Transverse colon (tissue), 4 donors: Measurements from ENCODE around the gene NENF. TPM values are rescaled to one million over a fixed set of nuclear protein-coding genes. Genes with fewer than 3 reads are reported as not detected.

Experiments used
- DNase-seq: peaks from one replicate; pipeline ENCODE4 v3.0.0-alpha.2; 2019
- H3K27ac ChIP-seq, 4 donors: fragments of 200-600 bp; sonication (generic); 2 replicates each; pipeline ENCODE4 v1.5.1; 2016 to 2018; ENCODE audit warnings: inconsistent platforms in 4 of 4
- H3K27me3 ChIP-seq: fragments of 200-600 bp; sonication (generic); 2 replicates; pipeline ENCODE4 v1.5.1; 2017; ENCODE audit warnings: inconsistent platforms
- H3K36me3 ChIP-seq, 4 donors: fragments of 200-600 bp; sonication (generic); 2 replicates each; pipeline ENCODE4 v1.5.1; 2017 to 2019; ENCODE audit warnings: inconsistent platforms in 4 of 4
- H3K4me1 ChIP-seq, 4 donors: fragments of 200-600 bp; sonication (generic); 2 replicates each; pipeline ENCODE4 v1.5.1; 2017 to 2020; ENCODE audit warnings: inconsistent platforms in 4 of 4
- H3K4me3 ChIP-seq, 4 donors: fragments of 200-600 bp; sonication (generic); 1 replicate in 1 of 4; 2 replicates in 3 of 4; pipeline versions ENCODE4 v1.5.1 to v1.6.1; 2017 to 2019; ENCODE audit warnings: inconsistent platforms in 4 of 4
- H3K9me3 ChIP-seq, 2 donors: fragments of 200-600 bp; sonication (generic); 2 replicates each; pipeline ENCODE4 v1.5.1; 2017 to 2019; ENCODE audit warnings: inconsistent platforms in 2 of 2
- CTCF ChIP-seq, 5 experiments: fragments of 200-600 bp in 3 of 5; fragments of 450-650 bp in 2 of 5; sonication (generic) in 3 of 5; IDR thresholded peaks; 1 replicate in 2 of 5; 2 replicates in 3 of 5; pipeline ENCODE4 v1.5.1; 2016 to 2017; ENCODE audit warnings: antibody characterized with exemption in 5 of 5, inconsistent platforms in 3 of 5, mild to moderate bottlenecking in 2 of 5, moderate library complexity in 1 of 5
- EP300 ChIP-seq: sonication (generic); formaldehyde crosslinking; IDR thresholded peaks from one replicate; pipeline ENCODE4 v1.6.1; 2017; ENCODE audit warnings: antibody characterized with exemption, low read depth
- POLR2A ChIP-seq: fragments of 450-650 bp; IDR thresholded peaks from one replicate; pipeline ENCODE4 v1.6.1; 2016; ENCODE audit warnings: antibody characterized with exemption, mild to moderate bottlenecking, moderate library complexity
- POLR2AphosphoS5 ChIP-seq, 3 donors: sonication (generic); formaldehyde crosslinking; IDR thresholded peaks; one replicate each; pipeline ENCODE4 v1.6.1; 2016; ENCODE audit warnings: antibody characterized with exemption in 3 of 3
- WGBS, 2 donors: methylation state at CpG; one replicate each; pipeline ENCODE4 v1.1.5; 2018; ENCODE audit warnings: low coverage in 1 of 2; 5-methylcytosine and 5-hydroxymethylcytosine counted together
- in situ Hi-C, 4 donors: fragments of 200-750 bp; cut with MboI; loops; one replicate each; pipeline versions ENCODE4 v1.15.0 to v1.15.1; 2017; ENCODE audit warnings: low sequenced_read_pairs in 3 of 4, low pct_ligation_motif_present in 1 of 4, low pct_unique_long_range_greater_than_20kb in 1 of 4
- intact Hi-C: fragments of 100-400 bp; cut with DNase I; formaldehyde crosslinking; loops from one replicate; pipeline ENCODE4 v1.15.1; 2023; ENCODE audit warnings: low total_unique reads
- total RNA-seq, 4 donors: library from RNA; depleted of rRNA; stranded (reverse); fragments of >200 nt; gene quantifications; one replicate each; pipeline ENCODE4 v1.1.0, GENCODE V29; 2016

Gene NENF
- total RNA-seq, 4 donors from 2014 or later: 24.2 to 91.5 (median 35.7) TPM

- in situ Hi-C loops (loop anchor here in 3 of 4 donors (10.0 to 25.0 kb wide), 3 partner anchors 78 to 508 kb away; no protein-coding TSS in a partner anchor), intact Hi-C loops (no loop called here)
- Histone ChIP-seq H3K36me3 (no peaks in the 10 kb centered on the region), H3K4me3 (no peak overlapping the region), H3K9me3 (no peaks in the 10 kb centered on the region), H3K27me3 (no peaks in the 10 kb centered on the region), H3K27ac (no peak overlapping the region), H3K4me1 (peaks cover 0 to 13% (median 11%) of the 10 kb centered on the region in 4 donors)
- TF ChIP-seq EP300: no peak
- no peak for TF ChIP-seq POLR2A
- no peak for TF ChIP-seq POLR2AphosphoS5 (IDR thresholded peaks at IDR 0.05)
- no peak for TF ChIP-seq CTCF (IDR thresholded peaks at IDR 0.05)
- no peak for DNase-seq
- WGBS, 2 donors: 88% methylated on average over 2 of the region's 2 CpGs; no CpG with 5 or more reads in 1 of the 2 donors
Observed at GRCh38 chr1:212487286-212487685, 54.6 kb downstream of the NENF start.

GRCh38 chr1:212487774-212488435, 55.2 kb downstream of the NENF start:
- H3K27me3 ChIP-seq: no peaks in the 10 kb centered on the region
- intact Hi-C loops: no loop called here
- no peaks in the 10 kb centered on the region for H3K9me3 ChIP-seq
- WGBS, 2 donors: 87 to 100% methylated on average over 2 to 7 of the region's 7 CpGs
- TF ChIP-seq POLR2AphosphoS5 (IDR thresholded peaks at IDR 0.05) (no peak), EP300 (no peak), POLR2A (no peak), CTCF (IDR thresholded peaks at IDR 0.05) (no peak)
- no peaks in the 10 kb centered on the region for H3K36me3 ChIP-seq
- in situ Hi-C loops: loop anchor here in 3 of 4 donors (10.0 to 25.0 kb wide), 3 partner anchors 77 to 507 kb away; no protein-coding TSS in a partner anchor
- peak overlapping the region; percentile 32 to 50 (median 46) for H3K27ac ChIP-seq
- H3K4me1 ChIP-seq: peaks cover 0 to 13% (median 11%) of the 10 kb centered on the region in 4 donors
- H3K4me3 ChIP-seq: no peak overlapping the region
- no peak for DNase-seq

- 20 to 23% methylated on average over 1 to 4 of the region's 4 CpGs for whole genome bisulfite sequencing, 2 donors
- H3K27ac ChIP-seq: peak overlapping the region; percentile 32 to 69 (median 48)
- TF ChIP-seq POLR2A (no peak), POLR2AphosphoS5 (IDR thresholded peaks at IDR 0.05) (peak; percentile 65 to 75 (median 71))
- peaks cover 0 to 13% (median 11%) of the 10 kb centered on the region in 4 donors for H3K4me1 ChIP-seq
- H3K4me3 ChIP-seq: no peak overlapping the region
- intact Hi-C loops: no loop called here
- DNase-seq: peak; percentile 66
- no peaks in the 10 kb centered on the region for H3K36me3 ChIP-seq
- no peaks in the 10 kb centered on the region for H3K27me3 ChIP-seq
- no peaks in the 10 kb centered on the region for H3K9me3 ChIP-seq
- in situ Hi-C loops: loop anchor here in 3 of 4 donors (10.0 to 25.0 kb wide), 3 partner anchors 76 to 506 kb away; no protein-coding TSS in a partner anchor
Observed at GRCh38 chr1:212488436-212489283, 55.9 kb downstream of the NENF start.

GRCh38 chr1:212489284-212489859, 56.7 kb downstream of the NENF start:
- Histone ChIP-seq H3K4me3 (no peak overlapping the region), H3K4me1 (peaks cover 0 to 13% (median 11%) of the 10 kb centered on the region in 4 donors), H3K36me3 (no peaks in the 10 kb centered on the region), H3K27me3 (no peaks in the 10 kb centered on the region), H3K9me3 (no peaks in the 10 kb centered on the region), H3K27ac (peak overlapping the region in 3 of 4 donors; percentile 32 to 69 (median 44))
- in situ Hi-C loops (loop anchor here in 3 of 4 donors (10.0 to 25.0 kb wide), 3 partner anchors 75 to 505 kb away; no protein-coding TSS in a partner anchor), intact Hi-C loops (no loop called here)
- no peak for TF ChIP-seq EP300
- no peak for TF ChIP-seq POLR2A
- TF ChIP-seq POLR2AphosphoS5 (IDR thresholded peaks at IDR 0.05): no peak
- TF ChIP-seq CTCF (IDR thresholded peaks at IDR 0.05): no peak
- WGBS, 2 donors: 90 to 97% methylated on average over 2 to 4 of the region's 4 CpGs
- DNase-seq: no peak
